Adrenal gland (tissue), 12 donors: ENCODE data around the gene PINK1. TPM values are rescaled to one million over a fixed set of nuclear protein-coding genes. Genes with fewer than 3 reads are reported as not detected.

Experiments
- DNase-seq, 7 donors: peaks; one replicate each; pipeline ENCODE4 v3.0.0-alpha.2; 2019 to 2020
- H3K27ac ChIP-seq, 5 donors: fragments of 200-600 bp; sonication (generic) in 4 of 5; 1 replicate in 3 of 5; 2 replicates in 2 of 5; pipeline versions ENCODE4 v1.5.1 to v1.8.0; 2016 to 2020; ENCODE audit warnings: mild to moderate bottlenecking in 1 of 5
- H3K27me3 ChIP-seq: fragments of 200-600 bp; 2 replicates; pipeline ENCODE4 v1.8.0; 2021
- H3K36me3 ChIP-seq, 2 donors: fragments of 200-600 bp; replicated peaks in 1 of 2; 1 replicate in 1 of 2; 2 replicates in 1 of 2; pipeline versions ENCODE4 v1.5.1 to v1.8.0; 2018 to 2022
- H3K4me1 ChIP-seq, 2 donors: fragments of 200-600 bp; replicated peaks in 1 of 2; 1 replicate in 1 of 2; 2 replicates in 1 of 2; pipeline versions ENCODE4 v1.5.1 to v1.8.0; 2018 to 2021
- H3K4me3 ChIP-seq, 4 donors: fragments of 200-600 bp; sonication (generic) in 3 of 4; one replicate each; pipeline ENCODE4 v1.5.1; 2016 to 2018
- H3K9me3 ChIP-seq, 3 donors: fragments of 200-600 bp; sonication (generic) in 1 of 3; replicated peaks in 1 of 3; 1 replicate in 2 of 3; 2 replicates in 1 of 3; pipeline versions ENCODE4 v1.5.1 to v1.8.0; 2016 to 2021
- CTCF ChIP-seq, 6 experiments: fragments of 450-650 bp in 4 of 6; fragments of 200-600 bp in 2 of 6; sonication (generic) in 1 of 6; IDR thresholded peaks; 1 replicate in 5 of 6; 2 replicates in 1 of 6; pipeline versions ENCODE4 v1.5.1 to v1.8.0; 2016 to 2021; ENCODE audit warnings: antibody characterized with exemption in 6 of 6, mild to moderate bottlenecking in 2 of 6, moderate library complexity in 1 of 6
- POLR2A ChIP-seq, 2 donors: fragments of 450-650 bp; IDR thresholded peaks; one replicate each; pipeline ENCODE4 v1.6.1; 2017; ENCODE audit warnings: antibody characterized with exemption in 2 of 2, mild to moderate bottlenecking in 2 of 2, moderate library complexity in 1 of 2
- WGBS, 4 donors: extraction: QIAGEN DNeasy Blood & Tissue Kit in 2 of 4; methylation state at CpG; one replicate each; pipeline versions ENCODE4 v1.1.5 to v1.1.7; 2013 to 2017; 5-methylcytosine and 5-hydroxymethylcytosine counted together
- intact Hi-C, 2 donors: fragments of 100-400 bp; cut with DNase I; formaldehyde crosslinking; loops; one replicate each; pipeline versions ENCODE4 v1.14.1 to v1.15.0; 2022 to 2023
- polyA plus RNA-seq, 3 donors: library from polyadenylated mRNA; stranded (reverse); fragments of 200-250 nt in 2 of 3; fragments of 350-450 nt in 1 of 3; fragmentation: Illumina TruSeq in 1 of 3; extraction: RNeasy Lipid Tissue Mini Kit (QIAGEN cat#74804) in 1 of 3; gene quantifications; one replicate each; pipeline ENCODE4 v1.2.3, GENCODE V29; 2013 to 2014
- total RNA-seq, 9 donors: library from RNA; depleted of rRNA in 4 of 9; stranded (reverse); fragments of >200 nt in 4 of 9; fragments of 120-200 nt in 1 of 9; fragmentation: NEBNext Ultra II Directional in 1 of 9; extraction: Animal tissue kit (Norgen Biotek cat#: 25700) in 1 of 9; gene quantifications; one replicate each; pipeline versions ENCODE4 v1.1.0 to v1.2.4, GENCODE V29; 2013 to 2023
- donor health status: healthy with polysubstance abuse.
- donor health status: Bipolar disorder and iron deficiency.
- donor health status: DM: yes; HTN: yes; CAD: no.
- donor health status: DM: no; HTN: no; CAD: no.
- donor health status: DM: no; HTN: no; CAD: no.
- donor health status: DM: yes; HTN: yes; CAD: no.

Gene PINK1
- total and polyA plus RNA-seq, 12 donors: 98.4 to 586 (median 257) TPM

- DNase-seq: no peak
- Histone ChIP-seq H3K27me3 (no peaks in the 10 kb centered on the region), H3K4me1 (peaks cover 5 to 45% of the 10 kb centered on the region in 2 donors), H3K36me3 (peaks cover 0 to 24% of the 10 kb centered on the region in 2 donors), H3K27ac (peak overlapping the region in 3 of 5 donors; percentile 8 to 73 (median 64)), H3K9me3 (no peaks in the 10 kb centered on the region), H3K4me3 (peak overlapping the region; percentile 48 to 99 (median 76))
- WGBS, 4 donors: 0 to 1% (median 0%) methylated on average over 12 to 20 of the region's 20 CpGs
- TF ChIP-seq CTCF (IDR thresholded peaks at IDR 0.05) (no peak), POLR2A (IDR thresholded peaks at IDR 0.05) (no peak)
- intact Hi-C loops: no loop called here
Observed at GRCh38 chr1:20660847-20661206, 27.6 kb downstream of the PINK1 start.

- no peaks in the 10 kb centered on the region for H3K27me3 ChIP-seq
- H3K4me3 ChIP-seq: peak within 1 kb of the TSS; percentile 48 to 99 (median 79)
- H3K27ac ChIP-seq: peak within 1 kb of the TSS in 4 of 5 donors; percentile 63 to 87 (median 78)
- no peaks in the 10 kb centered on the region for H3K9me3 ChIP-seq
- peaks cover 5 to 42% of the 10 kb centered on the region in 2 donors for H3K4me1 ChIP-seq
- H3K36me3 ChIP-seq: peaks cover 0 to 18% of the 10 kb centered on the region in 2 donors
- 0 to 2% (median 1%) methylated on average over 13 to 58 of the region's 58 CpGs for whole genome bisulfite sequencing, 4 donors
- intact Hi-C loops: no loop called here
- TF ChIP-seq CTCF (IDR thresholded peaks at IDR 0.05): peak in 4 of 6 experiments; percentile 24 to 39 (median 30)
- peak; percentile 24 to 39 for TF ChIP-seq POLR2A (IDR thresholded peaks at IDR 0.05)
- peak; percentile 92 to 98 (median 97) for DNase-seq
Observed at GRCh38 chr1:20661207-20662109, 28.2 kb downstream of the PINK1 start, which contains the start of gene DDOST. Gene DDOST (minus strand): TSS chr1:20661369. CDS start chr1:20661350, 19 bp downstream.

GRCh38 chr1:20662110-20662475, 28.8 kb downstream of the PINK1 start:
- Histone ChIP-seq H3K36me3 (peaks cover 0 to 12% of the 10 kb centered on the region in 2 donors), H3K27ac (peak overlapping the region in 4 of 5 donors; percentile 63 to 87 (median 78)), H3K9me3 (no peaks in the 10 kb centered on the region), H3K27me3 (no peaks in the 10 kb centered on the region), H3K4me1 (peaks cover 4 to 35% of the 10 kb centered on the region in 2 donors), H3K4me3 (peak overlapping the region in 2 of 4 donors; percentile 88 to 99)
- no peak for DNase-seq
- WGBS, 4 donors: 53 to 87% (median 56%) methylated on average over 4 to 7 of the region's 7 CpGs
- TF ChIP-seq CTCF (IDR thresholded peaks at IDR 0.05) (no peak), POLR2A (IDR thresholded peaks at IDR 0.05) (no peak)
- intact Hi-C loops: no loop called here

- no peak for TF ChIP-seq CTCF (IDR thresholded peaks at IDR 0.05)
- TF ChIP-seq POLR2A (IDR thresholded peaks at IDR 0.05): no peak
- no peak for DNase-seq
- Histone ChIP-seq H3K4me3 (no peak overlapping the region), H3K4me1 (peaks cover 0 to 23% of the 10 kb centered on the region in 2 donors), H3K9me3 (no peaks in the 10 kb centered on the region), H3K27ac (no peak overlapping the region), H3K36me3 (no peaks in the 10 kb centered on the region), H3K27me3 (no peaks in the 10 kb centered on the region)
- intact Hi-C loops: no loop called here
- WGBS, 4 donors: 92 to 100% (median 100%) methylated on average over 1 of the region's 1 CpG
Observed at GRCh38 chr1:20663365-20663764, 30.1 kb downstream of the PINK1 start.
